GM23248 (cell line): ENCODE data around the gene CACNA2D1. TPM values are rescaled to one million over a fixed set of nuclear protein-coding genes. Genes with fewer than 3 reads are reported as not detected.

Source experiments
- DNase-seq: peaks from one replicate; pipeline ENCODE4 v3.0.0-alpha.2; 2015
- H2AFZ ChIP-seq: fragments of 200-600 bp; sonication (generic); 2 replicates; pipeline ENCODE4 v1.6.1; 2016; ENCODE audit warnings: antibody characterized with exemption
- H3F3A ChIP-seq: fragments of 200-600 bp; sonication (generic); 2 replicates; pipeline ENCODE4 v1.6.1; 2016; ENCODE audit warnings: mild to moderate bottlenecking, antibody characterized with exemption, mixed run types; ENCODE audit not compliant: insufficient read depth
- H3K27ac ChIP-seq: fragments of 200-600 bp; sonication (generic); 2 replicates; pipeline ENCODE4 v1.5.1; 2016; ENCODE audit warnings: mild to moderate bottlenecking
- H3K27me3 ChIP-seq: fragments of 200-600 bp; sonication (generic); replicated peaks from 2 replicates; pipeline ENCODE4 v1.6.1; 2016; ENCODE audit warnings: mild to moderate bottlenecking; ENCODE audit not compliant: insufficient read depth
- H3K36me3 ChIP-seq: fragments of 200-600 bp; sonication (generic); 2 replicates; pipeline ENCODE4 v1.6.1; 2016; ENCODE audit warnings: low read depth, mild to moderate bottlenecking
- H3K4me1 ChIP-seq: fragments of 200-600 bp; sonication (generic); 2 replicates; pipeline ENCODE4 v1.6.1; 2016; ENCODE audit warnings: mild to moderate bottlenecking; ENCODE audit not compliant: insufficient read depth
- H3K4me2 ChIP-seq: fragments of 200-600 bp; sonication (generic); one replicate; pipeline ENCODE4 v1.6.1; 2016; ENCODE audit warnings: mild to moderate bottlenecking; ENCODE audit not compliant: unreplicated experiment
- H3K4me3 ChIP-seq: fragments of 200-600 bp; sonication (generic); 2 replicates; pipeline ENCODE4 v1.5.1; 2016; ENCODE audit warnings: mild to moderate bottlenecking
- H3K79me2 ChIP-seq: fragments of 200-600 bp; sonication (generic); 2 replicates; pipeline ENCODE4 v1.6.1; 2016; ENCODE audit warnings: mild to moderate bottlenecking; ENCODE audit not compliant: insufficient read depth
- H3K9ac ChIP-seq: fragments of 200-600 bp; sonication (generic); 2 replicates; pipeline ENCODE4 v1.6.1; 2016; ENCODE audit warnings: mild to moderate bottlenecking
- H3K9me2 ChIP-seq: fragments of 200-600 bp; sonication (generic); 2 replicates; pipeline ENCODE4 v1.6.1; 2016; ENCODE audit warnings: mixed run types, mild to moderate bottlenecking, moderate library complexity; ENCODE audit not compliant: insufficient read depth
- H3K9me3 ChIP-seq: fragments of 200-600 bp; sonication (generic); one replicate; pipeline ENCODE4 v1.6.1; 2017; ENCODE audit warnings: low read depth
- H4K20me1 ChIP-seq: fragments of 200-600 bp; sonication (generic); 2 replicates; pipeline ENCODE4 v1.6.0; 2016; ENCODE audit not compliant: insufficient read depth
- EZH2 ChIP-seq: fragments of 200-600 bp; sonication (generic); IDR thresholded peaks from 2 replicates; pipeline ENCODE4 v1.6.1; 2018; ENCODE audit warnings: antibody characterized with exemption, mild to moderate bottlenecking; ENCODE audit not compliant: insufficient read depth, poor library complexity, severe bottlenecking
- EZH2phosphoT487 ChIP-seq: fragments of 200-600 bp; sonication (generic); IDR thresholded peaks from 2 replicates; pipeline ENCODE4 v1.6.1; 2018; ENCODE audit warnings: antibody characterized with exemption, moderate library complexity, mild to moderate bottlenecking, low read depth; ENCODE audit not compliant: insufficient read depth
- WGBS, 2 experiments: methylation state at CpG; one replicate each; pipeline ENCODE4 v1.1.6; 2015 to 2017; ENCODE audit warnings: low lambda C conversion rate in 2 of 2, low coverage in 1 of 2; ENCODE audit errors: missing lambda C conversion rate in 2 of 2; 5-methylcytosine and 5-hydroxymethylcytosine counted together
- in situ Hi-C: fragments of 300-500 bp; cut with MboI; formaldehyde crosslinking; loops from 2 replicates; pipeline ENCODE4 v1.15.0; 2020
- polyA plus RNA-seq: library from polyadenylated mRNA; unstranded; fragments of >200 nt; fragmentation: Nextera tagmentation; extraction: Ambion mirVana; gene quantifications from 2 replicates; pipeline ENCODE4 v1.2.1, GENCODE V29; 2016
- total RNA-seq: library from RNA; depleted of rRNA; stranded (reverse); fragments of >200 nt; shearing (Covaris generic); gene quantifications from 2 replicates; pipeline ENCODE4 v1.2.3, GENCODE V29; 2014

Gene CACNA2D1
- total and polyA plus RNA-seq, 2 experiments from 2014 or later, result 7.7 to 21.2 TPM

GRCh38 chr7:82071468-82071867, 372.1 kb downstream of the CACNA2D1 start:
- Histone ChIP-seq H3K9me2 (no peaks in the 10 kb centered on the region), H4K20me1 (no peaks in the 10 kb centered on the region), H3F3A (no peaks in the 10 kb centered on the region), H3K9ac (no peak overlapping the region), H3K4me2 (no peak overlapping the region), H2AFZ (no peak overlapping the region), H3K4me3 (no peak overlapping the region), H3K4me1 (no peaks in the 10 kb centered on the region), H3K9me3 (no peaks in the 10 kb centered on the region), H3K79me2 (no peaks in the 10 kb centered on the region), H3K27ac (no peak overlapping the region), H3K36me3 (no peaks in the 10 kb centered on the region), H3K27me3 (no peaks in the 10 kb centered on the region)
- no peak for TF ChIP-seq EZH2phosphoT487
- 96 to 99% methylated on average over 2 of the region's 2 CpGs for WGBS, 2 experiments
- in situ Hi-C loops, result no loop called here
- DNase-seq, result no peak

GRCh38 chr7:82067628-82068264, 375.8 kb downstream of the CACNA2D1 start:
- Histone ChIP-seq H3F3A (no peaks in the 10 kb centered on the region), H3K36me3 (no peaks in the 10 kb centered on the region), H3K79me2 (no peaks in the 10 kb centered on the region), H4K20me1 (no peaks in the 10 kb centered on the region), H3K9me2 (no peaks in the 10 kb centered on the region), H3K4me3 (no peak overlapping the region), H3K9me3 (no peaks in the 10 kb centered on the region), H3K27ac (no peak overlapping the region), H3K4me2 (no peak overlapping the region), H3K27me3 (no peaks in the 10 kb centered on the region), H2AFZ (no peak overlapping the region), H3K4me1 (no peaks in the 10 kb centered on the region), H3K9ac (no peak overlapping the region)
- no peak for DNase-seq
- 96 to 99% methylated on average over 2 of the region's 2 CpGs for WGBS, 2 experiments
- in situ Hi-C loops, result no loop called here
- TF ChIP-seq EZH2phosphoT487 (no peak), EZH2 (no peak)

- TF ChIP-seq EZH2phosphoT487, result no peak
- no peak for TF ChIP-seq EZH2
- in situ Hi-C loops, result no loop called here
- no peak overlapping the region for H2AFZ ChIP-seq
- H3K9ac ChIP-seq, result no peak overlapping the region
- no peak overlapping the region for H3K27ac ChIP-seq
- H3K9me2 ChIP-seq, result no peaks in the 10 kb centered on the region
- DNase-seq, result no peak
- no peaks in the 10 kb centered on the region for H3K9me3 ChIP-seq
- 91 to 94% methylated on average over 1 of the region's 1 CpG for WGBS, 2 experiments
- H3K4me1 ChIP-seq, result no peaks in the 10 kb centered on the region
- no peaks in the 10 kb centered on the region for H3F3A ChIP-seq
- no peaks in the 10 kb centered on the region for H3K27me3 ChIP-seq
- H3K4me3 ChIP-seq, result no peak overlapping the region
- no peaks in the 10 kb centered on the region for H3K36me3 ChIP-seq
- H3K4me2 ChIP-seq, result no peak overlapping the region
- H3K79me2 ChIP-seq, result no peaks in the 10 kb centered on the region
- H4K20me1 ChIP-seq, result no peaks in the 10 kb centered on the region
Measured at GRCh38 chr7:82057476-82057875, 386.1 kb downstream of the CACNA2D1 start.

- Histone ChIP-seq H3K4me2 (no peak overlapping the region), H3K36me3 (no peaks in the 10 kb centered on the region), H3F3A (peaks cover 3% of the 10 kb centered on the region; the same call in 1 of the 2 replicates), H3K9ac (no peak overlapping the region), H3K9me2 (no peaks in the 10 kb centered on the region), H3K27me3 (no peaks in the 10 kb centered on the region), H4K20me1 (no peaks in the 10 kb centered on the region), H3K9me3 (no peaks in the 10 kb centered on the region), H3K79me2 (no peaks in the 10 kb centered on the region), H2AFZ (no peak overlapping the region), H3K27ac (no peak overlapping the region), H3K4me3 (no peak overlapping the region), H3K4me1 (no peaks in the 10 kb centered on the region)
- 93 to 96% methylated on average over 2 of the region's 2 CpGs for WGBS, 2 experiments
- in situ Hi-C loops, result no loop called here
- DNase-seq, result peak; percentile 22
- TF ChIP-seq EZH2 (no peak), EZH2phosphoT487 (no peak)
Measured at GRCh38 chr7:82056282-82056681, 387.3 kb downstream of the CACNA2D1 start.

DNA sequence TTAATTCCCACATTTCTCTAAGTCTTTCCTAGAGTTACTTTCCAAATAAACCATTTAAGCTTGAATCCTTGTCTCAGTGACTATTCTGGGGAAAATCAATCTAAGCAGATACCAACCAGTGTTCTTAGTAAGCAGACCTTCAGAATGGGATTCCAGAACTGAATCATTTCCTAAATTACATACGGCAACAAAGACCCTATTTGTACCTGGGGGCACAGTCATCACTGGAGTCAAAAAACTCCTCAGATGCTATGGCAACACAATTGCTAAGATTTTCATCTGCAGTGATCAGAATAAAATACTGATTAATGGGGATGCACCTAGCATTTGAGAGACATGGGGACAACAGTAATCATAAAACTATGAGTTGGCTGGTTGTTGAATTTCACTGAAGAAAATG, 389.0 kb downstream of the CACNA2D1 start:
- peaks cover 19% of the 10 kb centered on the region for H3F3A ChIP-seq
- no peak overlapping the region for H3K4me2 ChIP-seq
- no peaks in the 10 kb centered on the region for H3K9me2 ChIP-seq
- TF ChIP-seq EZH2 (no peak), EZH2phosphoT487 (no peak)
- WGBS, 2 experiments, result 100% methylated on average over 1 of the region's 1 CpG
- H3K36me3 ChIP-seq, result no peaks in the 10 kb centered on the region
- no peaks in the 10 kb centered on the region for H4K20me1 ChIP-seq
- H3K4me3 ChIP-seq, result no peak overlapping the region
- in situ Hi-C loops, result no loop called here
- H3K27me3 ChIP-seq, result no peaks in the 10 kb centered on the region
- H3K27ac ChIP-seq, result no peak overlapping the region
- H3K4me1 ChIP-seq, result peaks cover 17% of the 10 kb centered on the region
- no peak overlapping the region for H2AFZ ChIP-seq
- H3K9me3 ChIP-seq, result no peaks in the 10 kb centered on the region
- H3K9ac ChIP-seq, result no peak overlapping the region
- no peak for DNase-seq
- no peaks in the 10 kb centered on the region for H3K79me2 ChIP-seq
